Esophagus squamous epithelium (tissue), 5 donors: ENCODE measurements around the gene KDM4C. TPM values are rescaled to one million over a fixed set of nuclear protein-coding genes. Genes with fewer than 3 reads are reported as not detected.
"Not testable (repeated sequence)": the region's sequence is repeated elsewhere in the genome, so short reads cannot be mapped to it uniquely, and the experiment has no call there.

Source experiments
- DNase-seq: peaks from one replicate; lab custom pipeline; 2025; lab: John Stamatoyannopoulos, UW
- H3K27ac ChIP-seq, 4 donors: fragments of 200-600 bp; sonication (generic); one replicate each; pipeline ENCODE4 v1.5.1; 2016 to 2019; ENCODE audit warnings: mild to moderate bottlenecking in 1 of 4
- H3K27me3 ChIP-seq, 4 donors: fragments of 200-600 bp; sonication (generic); 1 replicate in 3 of 4; 2 replicates in 1 of 4; pipeline versions ENCODE4 v1.5.1 to v1.6.0; 2017 to 2021; ENCODE audit warnings: antibody characterized with exemption in 1 of 4
- H3K36me3 ChIP-seq, 3 donors: fragments of 200-600 bp; sonication (generic); one replicate each; pipeline ENCODE4 v1.5.1; 2016 to 2019
- H3K4me1 ChIP-seq, 3 donors: fragments of 200-600 bp; sonication (generic); one replicate each; pipeline ENCODE4 v1.5.1; 2017 to 2019
- H3K4me3 ChIP-seq, 4 donors: fragments of 200-600 bp; sonication (generic); 1 replicate in 3 of 4; 2 replicates in 1 of 4; pipeline ENCODE4 v1.5.1; 2016 to 2019; ENCODE audit warnings: mild to moderate bottlenecking in 2 of 4, moderate library complexity in 1 of 4
- H3K9me3 ChIP-seq, 3 donors: fragments of 200-600 bp; sonication (generic); one replicate each; pipeline ENCODE4 v1.5.1; 2016 to 2019
- POLR2A ChIP-seq, 4 donors: fragments of 450-650 bp; IDR thresholded peaks; one replicate each; pipeline ENCODE4 v1.6.1; 2017; ENCODE audit warnings: antibody characterized with exemption in 4 of 4, mild to moderate bottlenecking in 4 of 4, moderate library complexity in 3 of 4
- WGBS, 2 donors: methylation state at CpG; one replicate each; pipeline ENCODE4 v1.1.5; 2018; 5-methylcytosine and 5-hydroxymethylcytosine counted together
- intact Hi-C: fragments of 100-400 bp; cut with DNase I; formaldehyde crosslinking; loops from one replicate; pipeline ENCODE4 v1.15.0; 2022
- total RNA-seq, 4 donors: library from RNA; depleted of rRNA; stranded (reverse); fragments of >200 nt; gene quantifications; one replicate each; pipeline ENCODE4 v1.1.0, GENCODE V29; 2016
- TF ChIP-seq, protein P1 (sequence below), 6 experiments: fragments of 450-650 bp in 4 of 6; fragments of 200-600 bp in 2 of 6; sonication (generic) in 2 of 6; IDR thresholded peaks; one replicate each; pipeline ENCODE4 v1.5.1; 2016 to 2019; ENCODE audit warnings: antibody characterized with exemption in 6 of 6, mild to moderate bottlenecking in 4 of 6, moderate library complexity in 4 of 6
- donor health status: DM: yes; HTN: yes; CAD: no.

The KDM4C gene
- total RNA-seq, 4 donors from 2014 or later = 12.5 to 43.9 (median 22.9) TPM

DNA sequence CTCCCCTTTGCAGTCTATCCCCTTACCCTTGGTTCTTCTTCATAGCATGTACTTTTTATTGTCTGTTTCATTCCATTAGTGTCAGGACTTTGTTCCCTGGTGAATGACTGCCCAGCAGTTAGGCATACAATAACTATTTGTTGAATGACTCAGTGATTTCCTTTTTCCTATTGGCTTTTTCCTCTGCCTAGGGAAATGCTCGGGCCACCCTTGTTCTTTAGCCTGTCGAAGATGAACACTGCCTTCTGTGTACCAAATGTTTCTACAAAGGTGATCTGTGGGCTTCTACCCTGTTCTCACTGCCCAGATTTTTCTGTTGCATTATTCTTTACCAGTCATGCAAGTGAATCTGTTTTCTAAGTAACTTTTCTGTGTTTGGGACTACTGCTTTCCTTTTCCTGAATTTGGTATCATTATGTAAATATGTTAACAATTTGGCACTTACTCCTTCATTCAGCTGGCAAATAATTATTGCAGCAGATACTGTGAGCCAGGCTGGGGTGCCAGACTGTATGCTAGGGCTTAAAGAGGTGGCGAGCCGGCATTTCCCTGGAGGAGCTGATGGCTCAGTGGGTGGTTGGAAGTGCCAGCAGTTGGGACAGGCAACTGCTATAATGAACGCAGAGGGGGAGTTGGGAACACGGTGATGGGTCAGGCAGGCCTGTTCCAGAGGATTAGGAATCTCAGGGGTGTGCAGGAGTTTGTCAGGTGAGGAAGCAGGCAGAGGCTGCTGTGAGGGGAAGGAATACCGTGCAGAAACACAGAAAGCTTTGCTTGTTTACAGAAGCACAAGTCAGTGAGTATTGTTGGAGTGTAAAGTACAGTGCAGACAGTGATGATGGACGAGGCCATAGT lies 30.6 kb downstream of the KDM4C start:
- intact Hi-C loops = no loop called here
- Histone ChIP-seq H3K27me3 (no peaks in the 10 kb centered on the region), H3K27ac (peak overlapping the region in 2 of 4 donors; percentile 13), H3K4me1 (peaks cover 12 to 46% (median 16%) of the 10 kb centered on the region in 3 donors), H3K9me3 (no peaks in the 10 kb centered on the region), H3K36me3 (peaks cover 0 to 10% (median 0%) of the 10 kb centered on the region in 3 donors), H3K4me3 (no peak overlapping the region)
- no peak for DNase-seq
- WGBS, 2 donors = 26 to 48% methylated on average over 8 of the region's 8 CpGs
- TF ChIP-seq, protein P1, sequence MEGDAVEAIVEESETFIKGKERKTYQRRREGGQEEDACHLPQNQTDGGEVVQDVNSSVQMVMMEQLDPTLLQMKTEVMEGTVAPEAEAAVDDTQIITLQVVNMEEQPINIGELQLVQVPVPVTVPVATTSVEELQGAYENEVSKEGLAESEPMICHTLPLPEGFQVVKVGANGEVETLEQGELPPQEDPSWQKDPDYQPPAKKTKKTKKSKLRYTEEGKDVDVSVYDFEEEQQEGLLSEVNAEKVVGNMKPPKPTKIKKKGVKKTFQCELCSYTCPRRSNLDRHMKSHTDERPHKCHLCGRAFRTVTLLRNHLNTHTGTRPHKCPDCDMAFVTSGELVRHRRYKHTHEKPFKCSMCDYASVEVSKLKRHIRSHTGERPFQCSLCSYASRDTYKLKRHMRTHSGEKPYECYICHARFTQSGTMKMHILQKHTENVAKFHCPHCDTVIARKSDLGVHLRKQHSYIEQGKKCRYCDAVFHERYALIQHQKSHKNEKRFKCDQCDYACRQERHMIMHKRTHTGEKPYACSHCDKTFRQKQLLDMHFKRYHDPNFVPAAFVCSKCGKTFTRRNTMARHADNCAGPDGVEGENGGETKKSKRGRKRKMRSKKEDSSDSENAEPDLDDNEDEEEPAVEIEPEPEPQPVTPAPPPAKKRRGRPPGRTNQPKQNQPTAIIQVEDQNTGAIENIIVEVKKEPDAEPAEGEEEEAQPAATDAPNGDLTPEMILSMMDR (IDR thresholded peaks at IDR 0.05) = no peak
- TF ChIP-seq POLR2A (IDR thresholded peaks at IDR 0.05) = no peak

DNA sequence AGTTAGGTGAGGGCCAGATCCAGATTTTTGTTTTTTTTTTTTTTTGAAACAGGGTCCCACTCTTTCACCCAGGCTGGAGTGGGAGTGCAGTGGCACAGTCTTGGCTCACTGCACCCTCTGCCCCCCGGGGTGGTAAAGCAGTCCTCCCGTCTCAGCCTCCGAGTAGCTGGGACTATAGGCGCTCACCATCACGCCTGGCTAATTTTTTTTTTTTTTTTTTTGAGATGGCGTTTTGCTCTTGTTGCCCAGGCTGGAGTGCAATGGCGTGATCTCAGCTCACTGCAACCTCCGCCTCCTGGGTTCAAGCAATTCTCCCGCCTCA lies 31.2 kb downstream of the KDM4C start:
- H3K4me1 ChIP-seq = peaks cover 12 to 41% (median 16%) of the 10 kb centered on the region in 3 donors
- H3K4me3 ChIP-seq, intact Hi-C loops, H3K27ac ChIP-seq, H3K9me3 ChIP-seq, H3K27me3 ChIP-seq, DNase-seq: not testable (repeated sequence)
- 81 to 91% methylated on average over 7 to 9 of the region's 9 CpGs for WGBS, 2 donors
- peaks cover 0 to 16% (median under 1%) of the 10 kb centered on the region in 3 donors for H3K36me3 ChIP-seq

DNA sequence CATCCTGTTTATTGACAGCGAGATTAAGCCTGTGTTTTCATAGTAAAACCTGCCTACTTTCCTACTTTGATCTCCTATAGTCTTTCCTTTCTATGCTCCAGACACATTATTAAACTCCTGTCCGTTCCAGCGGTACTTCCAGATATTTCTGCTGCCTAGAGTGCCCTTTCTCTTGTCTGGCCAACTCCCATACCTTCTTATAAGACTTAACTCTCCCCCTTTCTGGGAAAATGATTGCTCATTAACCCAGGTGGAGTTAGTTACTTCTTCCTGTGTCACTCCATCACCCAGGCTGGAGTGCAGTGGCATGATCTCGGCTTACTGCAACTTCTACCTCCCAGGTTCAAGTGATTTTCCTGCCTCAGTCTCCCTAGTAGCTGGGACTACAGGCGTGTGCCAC lies 33.1 kb downstream of the KDM4C start:
- Histone ChIP-seq H3K27me3 (no peaks in the 10 kb centered on the region), H3K27ac (no peak overlapping the region), H3K4me1 (peaks cover 12 to 23% (median 16%) of the 10 kb centered on the region in 3 donors), H3K4me3 (no peak overlapping the region), H3K9me3 (no peaks in the 10 kb centered on the region), H3K36me3 (peaks cover 0 to 29% (median 3%) of the 10 kb centered on the region in 3 donors)
- DNase-seq = no peak
- no peak for TF ChIP-seq POLR2A (IDR thresholded peaks at IDR 0.05)
- TF ChIP-seq, protein P1 (IDR thresholded peaks at IDR 0.05) = no peak
- 71 to 94% methylated on average over 5 of the region's 5 CpGs for WGBS, 2 donors
- intact Hi-C loops = no loop called here

DNA sequence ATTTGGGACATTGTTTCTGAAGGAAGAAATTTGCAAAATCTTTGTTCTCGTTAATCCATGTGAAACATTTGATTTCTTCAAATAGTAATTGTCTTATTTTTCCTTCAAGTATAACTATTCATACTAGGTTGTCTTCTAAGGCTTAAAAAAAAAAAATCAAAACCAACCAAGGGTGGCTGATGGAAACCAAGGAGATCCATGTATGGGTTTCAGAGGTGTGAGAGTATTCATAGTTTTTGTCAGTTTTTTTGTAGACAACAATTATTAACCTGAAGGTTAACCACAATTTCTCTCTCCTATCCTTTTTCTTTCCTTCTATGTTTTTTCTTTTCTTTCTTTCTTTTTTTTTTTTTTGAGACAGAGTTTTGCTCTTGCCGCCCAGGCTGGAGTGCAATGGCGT lies 35.4 kb downstream of the KDM4C start:
- no peak for DNase-seq
- intact Hi-C loops = no loop called here
- H3K36me3 ChIP-seq = peaks cover 0 to 29% (median 3%) of the 10 kb centered on the region in 3 donors
- 97% methylated on average over 3 of the region's 3 CpGs for WGBS, 2 donors
- H3K4me3 ChIP-seq = no peak overlapping the region
- no peaks in the 10 kb centered on the region for H3K9me3 ChIP-seq
- peaks cover 2 to 8% (median 6%) of the 10 kb centered on the region in 3 donors for H3K4me1 ChIP-seq
- TF ChIP-seq, protein P1 (IDR thresholded peaks at IDR 0.05) = no peak
- TF ChIP-seq POLR2A (IDR thresholded peaks at IDR 0.05) = no peak
- no peaks in the 10 kb centered on the region for H3K27me3 ChIP-seq
- H3K27ac ChIP-seq = no peak overlapping the region

DNA sequence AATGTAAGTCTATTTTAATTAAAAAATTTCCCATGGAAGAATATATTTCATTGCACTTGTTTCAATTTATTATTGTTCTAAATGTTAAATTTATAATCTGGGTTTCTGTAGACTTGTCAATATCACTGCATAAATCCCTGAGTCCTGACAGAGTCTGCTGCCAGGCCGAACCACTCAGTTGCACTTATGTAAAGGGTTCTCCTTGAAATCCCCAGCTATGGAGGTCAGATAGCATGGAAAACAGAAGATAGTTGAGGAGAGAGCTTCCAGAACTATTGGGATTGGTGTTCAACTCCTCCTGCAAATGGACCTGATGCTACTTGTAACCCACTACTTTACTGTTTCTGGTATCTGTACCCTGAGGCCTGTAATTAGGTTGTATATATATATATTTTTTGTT lies 37.2 kb downstream of the KDM4C start:
- Histone ChIP-seq H3K9me3 (no peaks in the 10 kb centered on the region), H3K27me3 (no peaks in the 10 kb centered on the region), H3K36me3 (peaks cover 0 to 34% (median 3%) of the 10 kb centered on the region in 3 donors), H3K4me1 (no peaks in the 10 kb centered on the region), H3K4me3 (no peak overlapping the region), H3K27ac (no peak overlapping the region)
- TF ChIP-seq, protein P1 (IDR thresholded peaks at IDR 0.05) = no peak
- no peak for TF ChIP-seq POLR2A (IDR thresholded peaks at IDR 0.05)
- WGBS, 2 donors = 83 to 90% methylated on average over 1 of the region's 1 CpG
- intact Hi-C loops = no loop called here
- no peak for DNase-seq
